Vagina (tissue), 2 donors: ENCODE data around the gene CFHR3.
"Not testable (repeated sequence)": the region's sequence is repeated elsewhere in the genome, so short reads cannot be mapped to it uniquely, and the experiment has no call there.

Experiments used
- CTCF ChIP-seq, 3 experiments: fragments of 450-650 bp in 2 of 3; fragments of 200-600 bp in 1 of 3; sonication (generic) in 1 of 3; IDR thresholded peaks; one replicate each; pipeline ENCODE4 v1.5.1; 2017 to 2019; ENCODE audit warnings: antibody characterized with exemption in 3 of 3, mild to moderate bottlenecking in 2 of 3, moderate library complexity in 2 of 3
- POLR2AphosphoS5 ChIP-seq, 2 donors: sonication (generic); formaldehyde crosslinking; IDR thresholded peaks; one replicate each; pipeline ENCODE4 v1.9.0; 2017; ENCODE audit warnings: antibody characterized with exemption in 2 of 2, mild to moderate bottlenecking in 2 of 2, low read depth in 1 of 2; ENCODE audit not compliant: insufficient read depth in 1 of 2

- not testable (repeated sequence) for TF ChIP-seq CTCF (IDR thresholded peaks at IDR 0.05); POLR2AphosphoS5 (IDR thresholded peaks at IDR 0.05; ENCODE audit: insufficient read depth in 1 of 2, low read depth in 1 of 2)
Measured at GRCh38 chr1:196817442-196817841, 42.8 kb downstream of the CFHR3 start.
